Natural killer cell treated with Interleukin-12 subunit alpha and Interleukin-12 subunit beta and Interleukin-15 and Interleukin-18, amount 100 ng/mL, for 72 hours (primary cell): ENCODE data around the gene ATP7A. TPM values are rescaled to one million over a fixed set of nuclear protein-coding genes. Genes with fewer than 3 reads are reported as not detected.
A peak's percentile ranks its signal among the peaks of the same experiment; 100 is the strongest.

Source experiments
- ATAC-seq, 2 donors: fragments of 150-1000 bp; cut with Tn5 transposase in 1 of 2; sonication (Bioruptor Pico), chemical (Tn5 transposase) in 1 of 2; 2 replicates each; pipeline ENCODE4 v1.10.0; 2021
- DNase-seq: peaks from one replicate; pipeline ENCODE4 v3.0.0; 2022; ENCODE audit warnings: low spot score
- H3K27ac Mint-ChIP-seq, 2 donors: 1 replicate in 1 of 2; 2 replicates in 1 of 2; pipeline ENCODE4 v1.8.0; 2022; ENCODE audit warnings: mixed read lengths in 2 of 2, mild to moderate bottlenecking in 1 of 2, moderate library complexity in 1 of 2
- H3K27me3 Mint-ChIP-seq, 2 donors: 1 replicate in 1 of 2; 2 replicates in 1 of 2; pipeline ENCODE4 v1.8.0; 2022; ENCODE audit warnings: mixed read lengths in 2 of 2
- H3K36me3 Mint-ChIP-seq: one replicate; pipeline ENCODE4 v1.8.0; 2022; ENCODE audit warnings: mixed read lengths
- H3K4me1 Mint-ChIP-seq, 2 donors: 1 replicate in 1 of 2; 2 replicates in 1 of 2; pipeline ENCODE4 v1.8.0; 2022; ENCODE audit warnings: low read depth in 2 of 2, mixed read lengths in 2 of 2, mild to moderate bottlenecking in 1 of 2
- H3K4me3 Mint-ChIP-seq: one replicate; pipeline ENCODE4 v1.8.0; 2022; ENCODE audit warnings: mixed read lengths
- H3K9me3 Mint-ChIP-seq: 2 replicates; pipeline ENCODE4 v1.8.0; 2022; ENCODE audit warnings: mixed read lengths
- total RNA-seq, 2 donors: library from RNA; stranded (reverse); gene quantifications; one replicate each; pipeline ENCODE4 v1.2.3, GENCODE V29; 2022

ATP7A gene
- total RNA-seq, 2 donors from 2014 or later, result 7.0 to 12.1 TPM

- peaks cover 18% of the 10 kb centered on the region in 2 donors for H3K4me1 Mint-ChIP-seq
- H3K27me3 Mint-ChIP-seq, result no peaks in the 10 kb centered on the region
- no peak overlapping the region for H3K4me3 Mint-ChIP-seq
- ATAC-seq (no peak), DNase-seq (no peak)
- no peaks in the 10 kb centered on the region for H3K9me3 Mint-ChIP-seq
- no peaks in the 10 kb centered on the region for H3K36me3 Mint-ChIP-seq
- no peak overlapping the region for H3K27ac Mint-ChIP-seq
These were observed 43.2 kb downstream of the ATP7A start for GRCh38 chrX:77953708-77954107.

- no peak for DNase-seq
- H3K9me3 Mint-ChIP-seq, result no peaks in the 10 kb centered on the region
- H3K4me3 Mint-ChIP-seq, result peak overlapping the region; percentile 3
- peaks cover 27% of the 10 kb centered on the region in 2 donors for H3K4me1 Mint-ChIP-seq
- no peak for ATAC-seq
- peak overlapping the region in 1 of 2 donors; percentile 33 for H3K27ac Mint-ChIP-seq
- no peaks in the 10 kb centered on the region for H3K36me3 Mint-ChIP-seq
- no peaks in the 10 kb centered on the region for H3K27me3 Mint-ChIP-seq
These were observed 50.1 kb downstream of the ATP7A start for GRCh38 chrX:77960567-77960966.

- ATAC-seq (no peak), DNase-seq (no peak)
- Mint-ChIP-seq H3K36me3 (no peaks in the 10 kb centered on the region), H3K27me3 (no peaks in the 10 kb centered on the region), H3K27ac (peak overlapping the region in 1 of 2 donors; percentile 33), H3K9me3 (no peaks in the 10 kb centered on the region), H3K4me3 (peak overlapping the region; percentile 3), H3K4me1 (peaks cover 24 to 25% of the 10 kb centered on the region in 2 donors)
These were observed 50.6 kb downstream of the ATP7A start for GRCh38 chrX:77961063-77961462.

GRCh38 chrX:77962068-77962902 is 51.8 kb downstream of the ATP7A start:
- Mint-ChIP-seq H3K9me3 (no peaks in the 10 kb centered on the region), H3K4me3 (peak overlapping the region; percentile 54), H3K36me3 (no peaks in the 10 kb centered on the region), H3K4me1 (peaks cover 26 to 27% of the 10 kb centered on the region in 2 donors), H3K27ac (peak overlapping the region; percentile 66 to 93), H3K27me3 (no peaks in the 10 kb centered on the region)
- ATAC-seq (peak in 1 of 2 donors; percentile 32), DNase-seq (no peak)

GRCh38 chrX:77966361-77966760 is 55.9 kb downstream of the ATP7A start:
- Mint-ChIP-seq H3K36me3 (no peaks in the 10 kb centered on the region), H3K27me3 (no peaks in the 10 kb centered on the region), H3K4me3 (no peak overlapping the region), H3K4me1 (peaks cover 11 to 18% of the 10 kb centered on the region in 2 donors), H3K9me3 (no peaks in the 10 kb centered on the region), H3K27ac (no peak overlapping the region)
- ATAC-seq (no peak), DNase-seq (no peak)

GRCh38 chrX:77967631-77968030 is 57.1 kb downstream of the ATP7A start:
- no peak overlapping the region for H3K4me3 Mint-ChIP-seq
- no peaks in the 10 kb centered on the region for H3K27me3 Mint-ChIP-seq
- ATAC-seq (no peak), DNase-seq (no peak)
- H3K27ac Mint-ChIP-seq, result no peak overlapping the region
- H3K9me3 Mint-ChIP-seq, result no peaks in the 10 kb centered on the region
- peaks cover 8 to 11% of the 10 kb centered on the region in 2 donors for H3K4me1 Mint-ChIP-seq
- H3K36me3 Mint-ChIP-seq, result no peaks in the 10 kb centered on the region

- Mint-ChIP-seq H3K27ac (no peak within 1 kb of the TSS), H3K27me3 (no peaks in the 10 kb centered on the region), H3K4me3 (no peak within 1 kb of the TSS), H3K4me1 (peaks cover 6 to 10% of the 10 kb centered on the region in 2 donors), H3K36me3 (no peaks in the 10 kb centered on the region), H3K9me3 (no peaks in the 10 kb centered on the region)
- ATAC-seq, result no peak
- no peak for DNase-seq
These were observed 59.0 kb downstream of the ATP7A start, which contains the start of gene PGAM4 for GRCh38 chrX:77969538-77969937. PGAM4 (minus strand) TSS chrX:77969638; CDS start chrX:77969638, 0 bp downstream.

- no peak overlapping the region for H3K27ac Mint-ChIP-seq
- ATAC-seq (no peak), DNase-seq (no peak)
- H3K9me3 Mint-ChIP-seq, result no peaks in the 10 kb centered on the region
- H3K36me3 Mint-ChIP-seq, result no peaks in the 10 kb centered on the region
- H3K27me3 Mint-ChIP-seq, result no peaks in the 10 kb centered on the region
- no peak overlapping the region for H3K4me3 Mint-ChIP-seq
- peaks cover 0 to 2% of the 10 kb centered on the region in 2 donors for H3K4me1 Mint-ChIP-seq
These were observed 65.3 kb downstream of the ATP7A start for GRCh38 chrX:77975755-77976154.

- Mint-ChIP-seq H3K4me3 (no peak overlapping the region), H3K36me3 (no peaks in the 10 kb centered on the region), H3K27ac (no peak overlapping the region), H3K4me1 (no peaks in the 10 kb centered on the region), H3K27me3 (no peaks in the 10 kb centered on the region), H3K9me3 (no peaks in the 10 kb centered on the region)
- no peak for ATAC-seq
- DNase-seq, result no peak
These were observed 66.6 kb downstream of the ATP7A start for GRCh38 chrX:77977095-77977494.

GRCh38 chrX:77977518-77977917 is 67.0 kb downstream of the ATP7A start:
- Mint-ChIP-seq H3K36me3 (no peaks in the 10 kb centered on the region), H3K27ac (no peak overlapping the region), H3K4me1 (no peaks in the 10 kb centered on the region), H3K4me3 (no peak overlapping the region), H3K27me3 (no peaks in the 10 kb centered on the region), H3K9me3 (no peaks in the 10 kb centered on the region)
- DNase-seq, result no peak
- no peak for ATAC-seq

GRCh38 chrX:77979870-77980269 is 69.4 kb downstream of the ATP7A start:
- Mint-ChIP-seq H3K27ac (no peak overlapping the region), H3K9me3 (no peaks in the 10 kb centered on the region), H3K27me3 (no peaks in the 10 kb centered on the region), H3K4me1 (no peaks in the 10 kb centered on the region), H3K36me3 (no peaks in the 10 kb centered on the region), H3K4me3 (no peak overlapping the region)
- ATAC-seq, result no peak
- no peak for DNase-seq

GRCh38 chrX:78011846-78012245 is 101.4 kb downstream of the ATP7A start:
- no peaks in the 10 kb centered on the region for H3K4me1 Mint-ChIP-seq
- no peak overlapping the region for H3K27ac Mint-ChIP-seq
- H3K4me3 Mint-ChIP-seq, result no peak overlapping the region
- no peak for ATAC-seq
- DNase-seq, result no peak
- H3K9me3 Mint-ChIP-seq, result no peaks in the 10 kb centered on the region
- H3K27me3 Mint-ChIP-seq, result no peaks in the 10 kb centered on the region
- H3K36me3 Mint-ChIP-seq, result no peaks in the 10 kb centered on the region

- peaks cover 0 to 7% of the 10 kb centered on the region in 2 donors for H3K4me1 Mint-ChIP-seq
These were observed 109.3 kb downstream of the ATP7A start for GRCh38 chrX:78019586-78020483.

More at GRCh38 chrX:78019586-78020483, 109.3 kb downstream of the ATP7A start:
- no peaks in the 10 kb centered on the region for H3K27me3 Mint-ChIP-seq
- H3K4me3 Mint-ChIP-seq, result no peak overlapping the region
- H3K36me3 Mint-ChIP-seq, result no peaks in the 10 kb centered on the region
- H3K9me3 Mint-ChIP-seq, result no peaks in the 10 kb centered on the region
- no peak for ATAC-seq
- H3K27ac Mint-ChIP-seq, result peak overlapping the region in 1 of 2 donors; percentile 65
- DNase-seq, result no peak
